ENCODE data around the gene TRAF3.

TRAF3 gene, protein sequence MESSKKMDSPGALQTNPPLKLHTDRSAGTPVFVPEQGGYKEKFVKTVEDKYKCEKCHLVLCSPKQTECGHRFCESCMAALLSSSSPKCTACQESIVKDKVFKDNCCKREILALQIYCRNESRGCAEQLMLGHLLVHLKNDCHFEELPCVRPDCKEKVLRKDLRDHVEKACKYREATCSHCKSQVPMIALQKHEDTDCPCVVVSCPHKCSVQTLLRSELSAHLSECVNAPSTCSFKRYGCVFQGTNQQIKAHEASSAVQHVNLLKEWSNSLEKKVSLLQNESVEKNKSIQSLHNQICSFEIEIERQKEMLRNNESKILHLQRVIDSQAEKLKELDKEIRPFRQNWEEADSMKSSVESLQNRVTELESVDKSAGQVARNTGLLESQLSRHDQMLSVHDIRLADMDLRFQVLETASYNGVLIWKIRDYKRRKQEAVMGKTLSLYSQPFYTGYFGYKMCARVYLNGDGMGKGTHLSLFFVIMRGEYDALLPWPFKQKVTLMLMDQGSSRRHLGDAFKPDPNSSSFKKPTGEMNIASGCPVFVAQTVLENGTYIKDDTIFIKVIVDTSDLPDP

GRCh38 chr14:102776761-102777710 lies at the start of gene TRAF3:
Gene TRAF3, plus strand, starts transcription at chr14:102777449. Its CDS starts 92,753 bp downstream, at chr14:102870202.
- no peak for DNase-seq (ENCODE audit: low read depth)

DNA sequence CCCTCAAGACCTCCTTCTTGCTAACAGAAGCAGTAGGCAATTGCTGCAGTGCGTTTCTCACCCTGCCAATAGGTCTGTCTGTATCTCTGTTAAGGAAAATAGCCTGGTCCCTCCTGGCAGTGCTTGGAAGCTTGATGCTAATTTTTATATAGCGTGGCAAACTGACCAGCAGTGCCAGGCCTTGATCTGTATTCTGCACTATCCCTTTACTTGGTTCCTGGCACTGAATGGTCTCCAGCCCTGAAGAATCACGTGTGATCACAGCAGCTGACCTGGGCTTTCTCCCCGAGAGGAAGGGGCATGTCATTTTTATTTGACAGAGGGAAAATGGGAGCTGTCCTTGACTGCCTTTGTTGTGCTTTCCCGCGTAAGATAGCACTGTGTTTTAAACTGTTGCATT lies 48.7 kb upstream of the TRAF3 start:
- no peak for DNase-seq (ENCODE audit: low read depth)

DNA sequence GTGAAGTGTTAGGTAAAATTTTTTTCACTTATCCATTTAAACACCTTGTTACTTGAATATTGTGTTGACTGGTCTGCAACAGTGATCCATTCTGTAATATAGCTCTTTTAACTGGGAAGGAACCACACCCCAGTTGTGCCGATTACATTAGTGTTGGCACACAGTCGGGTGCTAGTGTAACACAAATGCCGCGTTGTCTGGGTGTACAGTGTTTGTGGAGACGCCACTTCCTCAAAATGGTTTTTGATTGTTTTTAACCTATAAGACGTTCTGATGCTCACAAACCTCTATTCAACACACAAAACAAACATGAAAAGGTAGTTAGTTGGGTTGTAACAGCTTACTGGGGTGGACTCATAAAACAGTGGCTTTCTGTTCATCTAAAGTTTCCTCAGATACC lies 48.0 kb upstream of the TRAF3 start:
- no peak for DNase-seq (ENCODE audit: low read depth)

DNA sequence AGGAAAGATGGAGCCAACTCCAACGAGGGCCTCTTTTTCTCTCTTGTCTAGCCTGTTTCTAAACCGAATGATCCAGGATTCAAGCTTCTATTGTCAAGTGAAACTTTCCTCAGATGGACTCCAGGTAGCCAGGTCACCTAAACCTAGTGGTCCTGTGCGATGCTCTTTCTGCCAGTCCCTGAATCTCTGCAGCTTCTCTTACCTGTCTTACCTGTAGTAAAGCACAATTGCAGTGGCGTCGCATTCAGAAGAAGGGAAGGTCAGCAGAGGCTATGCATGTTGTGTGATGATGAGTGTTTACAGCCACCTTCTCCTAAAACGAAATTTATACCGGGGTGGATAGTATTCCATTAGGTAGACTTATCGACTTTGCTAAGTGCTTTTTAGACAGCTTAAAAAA lies 47.4 kb upstream of the TRAF3 start:
- no peak for DNase-seq (ENCODE audit: low read depth)

GRCh38 chr14:102731101-102731870 lies 46.0 kb upstream of the TRAF3 start:
- DNase-seq (ENCODE audit: low read depth) = no peak

DNA sequence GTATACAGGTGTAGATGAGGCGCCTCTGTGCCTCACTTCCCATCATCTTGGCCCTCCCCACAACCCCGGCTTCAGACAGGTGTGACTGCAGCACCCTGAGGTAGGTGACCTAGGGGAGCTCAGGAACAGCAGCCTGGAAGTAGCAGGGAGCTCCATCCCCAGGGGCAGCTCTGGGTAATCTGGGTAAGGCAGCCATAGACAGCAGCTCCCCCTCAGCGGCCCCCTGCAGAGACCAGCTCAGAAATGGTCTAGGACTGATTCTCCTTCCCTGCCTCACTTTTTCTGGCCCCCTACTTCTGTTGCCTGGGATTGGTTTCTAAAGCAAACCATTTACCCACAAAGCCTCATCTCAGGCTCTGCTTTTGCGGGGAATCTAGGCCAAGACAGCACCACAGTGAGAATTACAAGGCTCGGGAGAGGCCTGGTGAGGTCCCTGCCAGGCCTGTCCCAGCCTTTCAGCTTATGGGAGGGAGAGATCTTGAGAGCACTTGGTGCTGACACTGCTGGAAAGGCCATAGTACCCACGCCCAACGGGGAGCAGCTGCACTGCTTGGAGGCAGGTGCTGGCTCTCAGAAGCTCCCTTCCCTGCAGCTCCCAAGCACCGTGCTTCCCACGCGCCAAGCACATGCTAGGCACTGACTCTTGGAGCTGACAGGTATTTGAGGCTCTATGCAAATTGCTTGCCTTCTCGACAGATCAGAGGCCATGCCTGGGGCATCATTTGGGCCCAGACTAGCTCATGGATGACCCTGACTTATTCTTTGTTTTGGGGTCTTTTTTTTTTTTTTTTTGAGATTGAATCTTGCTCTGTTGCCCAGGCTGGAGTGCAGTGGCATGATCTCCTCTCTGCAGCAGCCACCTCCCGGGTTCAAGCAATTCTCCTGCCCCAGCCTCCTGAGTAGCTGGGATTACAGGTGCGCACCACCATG lies 45.1 kb upstream of the TRAF3 start:
- no peak for DNase-seq (ENCODE audit: low read depth)

GRCh38 chr14:102732924-102733323 lies 44.3 kb upstream of the TRAF3 start:
- no peak for DNase-seq (ENCODE audit: low read depth)

DNA sequence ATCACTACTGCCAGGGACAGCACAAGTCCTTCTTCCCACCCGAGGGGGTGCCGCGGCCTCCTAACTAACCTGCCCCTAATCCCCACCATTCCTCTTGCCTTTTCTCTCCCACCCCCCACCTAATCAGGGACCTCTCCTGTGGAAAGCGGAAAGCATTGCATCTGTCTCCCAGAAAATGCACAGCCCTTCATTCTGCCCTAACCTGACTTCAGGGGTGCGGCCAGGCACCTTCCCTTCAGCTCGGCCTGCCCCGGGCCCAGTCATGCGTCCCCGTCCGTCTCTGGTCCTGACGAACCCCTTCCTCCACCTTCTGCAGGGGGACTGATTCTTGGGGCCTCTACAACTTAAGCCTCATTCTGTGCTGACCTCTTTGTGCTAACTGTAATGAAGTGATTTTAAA lies 43.9 kb upstream of the TRAF3 start:
- no peak for DNase-seq (ENCODE audit: low read depth)

DNA sequence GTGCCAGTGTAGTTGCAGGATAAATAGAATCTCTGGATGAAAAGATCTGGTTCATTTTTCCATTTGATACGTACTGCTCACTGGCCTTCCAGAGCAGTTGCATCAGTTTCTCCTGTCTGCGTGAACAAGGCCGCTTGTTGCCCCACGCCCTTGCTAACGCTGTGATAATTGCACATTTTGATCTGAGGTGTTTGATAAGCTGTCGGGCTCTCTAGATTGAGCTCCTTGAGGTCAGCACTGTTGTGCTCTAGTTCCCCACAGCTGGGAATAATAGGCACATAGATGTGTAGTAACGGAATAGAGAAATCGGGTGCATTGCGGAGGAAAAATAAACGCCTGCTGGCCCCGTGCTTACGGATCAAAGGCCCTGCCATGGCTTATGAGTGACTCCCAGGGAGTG lies 42.8 kb upstream of the TRAF3 start:
- no peak for DNase-seq (ENCODE audit: low read depth)

DNA sequence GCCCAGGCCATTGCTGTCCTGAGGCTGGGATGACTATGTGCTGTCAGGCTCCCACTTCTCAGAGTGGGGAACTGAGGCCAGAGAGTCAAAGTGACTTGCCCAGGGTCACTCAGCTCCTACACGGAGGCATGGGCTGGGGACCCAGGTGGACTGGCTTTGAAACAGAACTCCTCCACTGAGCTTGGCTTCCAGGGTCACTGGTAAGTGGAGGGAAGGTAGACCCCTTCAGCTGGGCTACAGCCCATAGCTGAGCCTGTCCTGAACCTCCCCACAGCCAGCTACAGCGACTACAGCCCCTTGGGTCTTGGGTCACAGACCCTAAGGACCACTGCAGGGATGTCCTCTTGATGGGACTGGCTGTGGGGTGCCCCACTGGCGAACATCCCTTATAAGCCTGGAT lies 40.3 kb upstream of the TRAF3 start:
- DNase-seq (ENCODE audit: low read depth) = no peak

DNA sequence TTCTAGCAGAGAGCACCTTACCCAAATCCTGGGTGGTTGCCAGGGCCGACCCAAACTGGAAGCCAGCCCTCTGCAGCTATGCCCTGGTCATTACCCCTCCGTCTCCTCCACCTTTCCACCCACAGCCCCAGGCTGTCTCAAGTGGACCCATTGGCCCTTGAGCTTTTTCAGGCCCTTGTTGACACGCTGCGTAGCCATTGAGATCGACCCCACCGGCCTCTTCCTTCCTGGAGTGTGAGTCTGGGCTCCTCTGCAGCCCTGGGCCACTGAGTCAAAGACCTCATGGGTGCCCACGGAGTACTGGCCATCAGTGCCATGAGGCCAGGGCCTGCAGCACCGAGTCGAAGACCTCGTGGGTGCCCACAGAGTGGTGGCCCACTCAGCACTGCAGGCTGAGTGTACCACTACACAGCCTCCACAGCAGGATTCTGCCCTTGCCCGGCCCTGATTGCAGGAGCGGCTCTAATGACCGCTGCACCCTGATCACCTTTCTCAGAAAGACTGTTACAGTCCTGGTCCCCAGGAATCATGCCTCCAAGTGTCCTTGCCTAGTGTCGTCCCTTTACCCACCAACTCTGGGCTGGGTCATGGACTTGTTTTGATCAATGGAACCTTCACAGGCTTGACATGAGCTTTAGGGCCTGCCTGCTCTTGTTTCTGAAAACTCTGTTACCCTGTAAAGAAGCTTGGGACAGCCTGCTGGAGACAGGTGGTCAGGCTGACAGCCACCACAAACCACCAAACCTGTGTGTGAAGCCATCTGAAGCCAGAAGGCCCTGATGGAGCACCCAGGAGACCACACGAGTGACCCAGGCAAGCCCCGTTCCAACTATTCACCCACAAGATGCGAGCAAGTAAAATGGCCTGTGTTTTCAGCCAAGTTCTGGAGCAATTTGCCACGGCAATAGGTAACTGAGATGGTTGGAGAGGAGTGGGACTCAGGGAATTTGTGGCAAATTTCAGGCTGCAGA lies 39.6 kb upstream of the TRAF3 start:
- no peak for DNase-seq (ENCODE audit: low read depth)

- no peak for DNase-seq (ENCODE audit: low read depth)
Measured at GRCh38 chr14:102738373-102739189, 38.7 kb upstream of the TRAF3 start.

DNA sequence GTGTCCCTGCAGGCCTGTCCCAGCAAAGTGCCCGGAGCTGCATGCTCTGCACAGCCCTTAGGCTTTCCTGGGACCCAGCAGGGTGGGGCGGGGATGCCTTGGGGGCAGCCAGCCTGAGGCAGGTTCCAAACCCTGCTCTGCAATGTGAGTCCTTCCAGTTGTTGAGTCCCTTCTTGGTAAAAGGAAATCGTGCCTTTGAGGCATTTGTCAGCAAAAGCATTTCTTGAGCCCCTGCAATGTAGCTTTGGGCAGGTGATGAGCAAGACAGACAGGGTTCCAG lies 38.1 kb upstream of the TRAF3 start:
- no peak for DNase-seq (ENCODE audit: low read depth)

GRCh38 chr14:102746634-102747438 lies 30.4 kb upstream of the TRAF3 start:
- DNase-seq (ENCODE audit: low read depth) = no peak

DNA sequence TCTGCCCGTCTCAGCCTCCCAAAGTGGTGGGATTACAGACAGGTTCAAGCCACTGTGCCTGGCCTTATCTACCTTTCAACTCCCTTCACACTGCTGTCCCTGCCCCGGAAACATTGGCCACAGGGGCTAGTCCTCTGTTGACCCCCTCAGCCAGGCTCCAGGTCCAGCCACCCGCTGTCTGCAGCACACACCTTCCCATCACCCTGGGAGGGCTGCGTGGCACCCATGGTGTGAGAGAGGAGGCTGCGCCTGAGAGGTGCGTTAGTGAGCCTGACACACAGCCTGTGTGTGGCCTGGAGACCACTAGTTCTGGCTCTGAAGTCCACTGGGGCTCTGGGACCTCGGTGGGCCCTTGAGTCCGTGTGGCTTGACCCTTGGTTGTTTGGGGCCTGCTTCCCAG lies 28.4 kb upstream of the TRAF3 start:
- DNase-seq (ENCODE audit: low read depth) = no peak

GRCh38 chr14:102749393-102750305 lies 27.6 kb upstream of the TRAF3 start:
- DNase-seq (ENCODE audit: low read depth) = no peak

DNA sequence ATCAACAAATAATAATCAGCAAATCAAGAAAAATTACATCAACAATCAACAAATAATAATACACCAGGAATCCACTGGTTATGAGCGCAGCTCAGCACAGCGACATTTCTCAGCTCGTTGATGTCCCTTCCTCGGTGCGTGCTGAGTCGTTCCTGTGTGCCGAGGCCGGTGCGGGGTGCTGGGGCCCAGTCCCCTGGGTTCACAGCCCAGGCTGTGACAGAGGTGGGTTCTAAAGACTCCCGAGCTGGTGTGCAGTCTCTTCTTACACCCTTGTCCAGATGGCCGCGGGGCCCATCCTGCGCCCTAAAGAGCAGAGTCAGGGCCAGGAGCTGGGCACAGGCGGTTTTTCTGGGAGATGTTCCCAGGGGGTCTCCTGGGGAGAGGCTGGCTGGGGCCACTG lies 26.9 kb upstream of the TRAF3 start:
- no peak for DNase-seq (ENCODE audit: low read depth)

Data from non-pigmented ciliary epithelial cell (primary cell).